H9 (cell line): Measurements from ENCODE around the gene SCUBE2. TPM values are rescaled to one million over a fixed set of nuclear protein-coding genes. Genes with fewer than 3 reads are reported as not detected.

Source experiments
- DNase-seq: peaks from one replicate; pipeline ENCODE4 v3.0.0-alpha.2; 2017
- H2AFZ ChIP-seq: one replicate; pipeline ENCODE4 v1.6.1; 2013; ENCODE audit warnings: mild to moderate bottlenecking, low read length, control low read depth, moderate library complexity
- H2AK5ac ChIP-seq: 2 replicates; pipeline ENCODE4 v1.6.1; 2013; ENCODE audit warnings: low read length, control low read depth, mixed read lengths; ENCODE audit not compliant: insufficient read length
- H2BK120ac ChIP-seq: one replicate; pipeline ENCODE4 v1.6.1; 2013; ENCODE audit warnings: low read depth, mild to moderate bottlenecking, low read length, control low read depth, inconsistent platforms; ENCODE audit not compliant: poor library complexity, severe bottlenecking
- H2BK12ac ChIP-seq: 2 replicates; pipeline ENCODE4 v1.6.1; 2013; ENCODE audit warnings: low read length, control low read depth, mixed read lengths, low read depth; ENCODE audit not compliant: insufficient read length
- H2BK15ac ChIP-seq: 2 replicates; pipeline ENCODE4 v1.6.1; 2013; ENCODE audit warnings: low read depth, low read length, control low read depth
- H2BK20ac ChIP-seq: one replicate; pipeline ENCODE4 v1.6.1; 2013; ENCODE audit warnings: low read depth, mild to moderate bottlenecking, low read length, control low read depth, inconsistent platforms; ENCODE audit not compliant: poor library complexity, severe bottlenecking
- H2BK5ac ChIP-seq: 2 replicates; pipeline ENCODE4 v1.6.1; 2013; ENCODE audit warnings: low read length, control low read depth, mixed read lengths; ENCODE audit not compliant: insufficient read length
- H3K14ac ChIP-seq: 2 replicates; pipeline ENCODE4 v1.6.1; 2013; ENCODE audit warnings: low read length, control low read depth; ENCODE audit not compliant: insufficient read depth
- H3K18ac ChIP-seq: 2 replicates; pipeline ENCODE4 v1.6.1; 2013; ENCODE audit warnings: low read depth, mild to moderate bottlenecking, mixed read lengths, low read length, control low read depth; ENCODE audit not compliant: insufficient read length
- H3K23ac ChIP-seq: 2 replicates; pipeline ENCODE4 v1.6.1; 2013; ENCODE audit warnings: low read length, control low read depth, mixed read lengths, low read depth; ENCODE audit not compliant: insufficient read length
- H3K23me2 ChIP-seq: 2 replicates; pipeline ENCODE4 v1.6.1; 2013; ENCODE audit warnings: low read depth, mild to moderate bottlenecking, mixed read lengths, low read length, control low read depth; ENCODE audit not compliant: insufficient read length, poor library complexity, severe bottlenecking
- H3K27ac ChIP-seq: 2 replicates; pipeline ENCODE4 v1.5.1; 2013; ENCODE audit warnings: low read length, control low read depth, mixed read lengths, low read depth; ENCODE audit not compliant: insufficient read length
- H3K27me3 ChIP-seq: 2 replicates; pipeline ENCODE4 v1.6.1; 2013; ENCODE audit warnings: low read length, control low read depth, inconsistent platforms; ENCODE audit not compliant: insufficient read depth
- H3K4ac ChIP-seq: 2 replicates; pipeline ENCODE4 v1.6.1; 2013; ENCODE audit warnings: low read depth, mild to moderate bottlenecking, control low read depth, inconsistent platforms, low read length, moderate library complexity
- H3K4me1 ChIP-seq: 2 replicates; pipeline ENCODE4 v1.6.1; 2013; ENCODE audit warnings: low read length, control low read depth, inconsistent platforms; ENCODE audit not compliant: insufficient read depth
- H3K4me2 ChIP-seq: 2 replicates; pipeline ENCODE4 v1.6.1; 2013; ENCODE audit warnings: low read length, control low read depth, mixed read lengths; ENCODE audit not compliant: insufficient read length, insufficient read depth
- H3K56ac ChIP-seq: 2 replicates; pipeline ENCODE4 v1.6.1; 2013; ENCODE audit warnings: low read depth, mild to moderate bottlenecking, mixed read lengths, low read length, control low read depth; ENCODE audit not compliant: insufficient read length
- H3K79me1 ChIP-seq: 2 replicates; pipeline ENCODE4 v1.6.1; 2013; ENCODE audit warnings: low read depth, mild to moderate bottlenecking, moderate library complexity, low read length, control low read depth, inconsistent platforms; ENCODE audit not compliant: insufficient read depth, poor library complexity, severe bottlenecking
- H3K79me2 ChIP-seq: 2 replicates; pipeline ENCODE4 v1.6.1; 2013; ENCODE audit warnings: low read length, control low read depth, inconsistent platforms; ENCODE audit not compliant: insufficient read depth
- H3K9ac ChIP-seq: 2 replicates; pipeline ENCODE4 v1.6.1; 2013; ENCODE audit warnings: low read length, control low read depth, mixed read lengths; ENCODE audit not compliant: insufficient read length; ENCODE audit errors: extremely low read depth
- H3K9me3 ChIP-seq: one replicate; pipeline ENCODE4 v1.6.1; 2013; ENCODE audit warnings: low read depth, low read length, inconsistent platforms; ENCODE audit not compliant: control insufficient read depth
- H3T11ph ChIP-seq: one replicate; pipeline ENCODE4 v1.6.1; 2013; ENCODE audit warnings: mild to moderate bottlenecking, low read length, control low read depth, inconsistent platforms
- H4K20me1 ChIP-seq: one replicate; pipeline ENCODE4 v1.6.1; 2013; ENCODE audit not compliant: control insufficient read depth, insufficient read length, insufficient read depth
- H4K5ac ChIP-seq: 2 replicates; pipeline ENCODE4 v1.6.1; 2013; ENCODE audit warnings: low read depth, mild to moderate bottlenecking, mixed read lengths, low read length, control low read depth; ENCODE audit not compliant: insufficient read length
- H4K8ac ChIP-seq: replicated peaks from 2 replicates; pipeline ENCODE4 v1.6.1; 2013; ENCODE audit warnings: low read length, control low read depth, mixed read lengths, low read depth; ENCODE audit not compliant: insufficient read length
- H4K91ac ChIP-seq: 2 replicates; pipeline ENCODE4 v1.6.1; 2013; ENCODE audit warnings: low read depth, mild to moderate bottlenecking, moderate library complexity, mixed read lengths, low read length, control low read depth; ENCODE audit not compliant: insufficient read length
- H3K27ac Mint-ChIP-seq, 3 experiments: 2 replicates in 2 of 3; 3 replicates in 1 of 3; pipeline ENCODE4 v1.8.0; 2020 to 2021; ENCODE audit warnings: mixed read lengths in 3 of 3, mild to moderate bottlenecking in 1 of 3, moderate library complexity in 1 of 3
- H3K27me3 Mint-ChIP-seq: 2 replicates; pipeline ENCODE4 v1.8.0; 2021; ENCODE audit warnings: low read depth, mild to moderate bottlenecking, moderate library complexity, mixed read lengths
- H3K36me3 Mint-ChIP-seq, 3 experiments: 2 replicates in 2 of 3; 3 replicates in 1 of 3; pipeline ENCODE4 v1.8.0; 2020 to 2021; ENCODE audit warnings: low read depth in 3 of 3, mixed read lengths in 3 of 3; ENCODE audit not compliant: insufficient read depth in 1 of 3
- H3K4me1 Mint-ChIP-seq, 2 experiments: 2 replicates each; pipeline ENCODE4 v1.8.0; 2020; ENCODE audit warnings: mixed read lengths in 2 of 2
- H3K4me3 Mint-ChIP-seq, 2 experiments: 2 replicates in 1 of 2; 3 replicates in 1 of 2; pipeline ENCODE4 v1.8.0; 2020 to 2021; ENCODE audit warnings: mild to moderate bottlenecking in 2 of 2, mixed read lengths in 2 of 2, moderate library complexity in 1 of 2
- H3K9me3 Mint-ChIP-seq, 2 experiments: 2 replicates in 1 of 2; 3 replicates in 1 of 2; pipeline ENCODE4 v1.8.0; 2020; ENCODE audit warnings: mild to moderate bottlenecking in 2 of 2, mixed read lengths in 2 of 2, moderate library complexity in 1 of 2
- CTCF ChIP-seq: fragments of 200-600 bp; sonication (generic); conservative IDR thresholded peaks from 3 replicates; pipeline ENCODE4 v1.8.0; 2021; ENCODE audit warnings: antibody characterized with exemption, mild to moderate bottlenecking
- WGBS: extraction: QIAGEN DNeasy Blood & Tissue Kit; methylation state at CpG from one replicate; pipeline ENCODE4 v1.1.7; 2013; ENCODE audit warnings: missing lambda C conversion rate, low lambda C conversion rate, mixed read lengths; ENCODE audit not compliant: insufficient read length; ENCODE audit errors: extremely low coverage; 5-methylcytosine and 5-hydroxymethylcytosine counted together
- total RNA-seq: library from RNA; stranded (reverse); gene quantifications from 2 replicates; pipeline ENCODE4 v1.2.1, GENCODE V29; 2021

The SCUBE2 gene
- total RNA-seq, 1 experiment from 2014 or later: 1.6 TPM

DNA sequence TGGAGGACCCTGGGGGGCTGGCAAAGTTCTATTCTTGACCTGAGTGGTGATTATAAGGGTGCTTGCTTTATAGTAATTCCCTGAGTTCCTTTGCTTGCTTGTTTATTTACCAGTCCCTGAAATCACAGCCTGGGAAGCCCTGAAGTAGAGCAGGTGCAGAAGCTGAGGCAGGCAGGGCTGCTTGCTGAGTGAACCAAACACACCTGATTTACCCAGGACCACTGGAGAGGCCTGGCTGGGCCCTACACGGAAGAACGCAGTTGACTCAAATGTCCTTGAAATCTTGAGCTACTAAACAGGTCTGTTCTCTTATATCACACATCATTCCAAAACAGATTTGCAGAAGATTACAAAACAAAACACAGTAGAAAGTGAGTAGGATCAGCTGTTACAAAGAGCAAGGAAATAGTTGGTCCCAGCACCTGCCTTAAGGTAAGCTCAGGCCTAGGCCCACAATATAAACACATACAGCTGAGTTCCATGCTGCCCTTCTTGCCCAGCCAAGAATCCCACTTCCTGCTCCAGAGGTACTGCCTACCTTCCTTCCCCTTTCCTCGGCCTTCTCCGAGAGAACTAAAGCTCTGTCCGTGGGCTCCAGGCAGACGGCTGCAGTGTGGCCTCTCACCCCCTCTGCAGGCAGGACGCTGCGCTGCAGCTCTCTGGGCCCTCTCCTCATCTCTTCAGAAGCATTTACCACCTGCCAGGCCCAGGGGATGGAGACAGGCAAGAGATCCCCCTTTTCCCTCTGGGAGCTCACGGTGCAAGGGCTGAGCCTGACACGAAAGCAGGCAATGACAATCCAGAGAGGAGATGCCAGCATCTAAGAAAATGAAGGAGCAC is 46.1 kb upstream of the SCUBE2 start:
- Histone ChIP-seq H2BK120ac (no peak overlapping the region), H3K18ac (no peak overlapping the region), H3K9me3 (no peaks in the 10 kb centered on the region), H4K91ac (no peak overlapping the region), H2BK20ac (no peak overlapping the region), H2BK5ac (no peak overlapping the region), H3K14ac (no peak overlapping the region), H3K27me3 (no peaks in the 10 kb centered on the region), H3K27ac (no peak overlapping the region), H3K4me1 (no peaks in the 10 kb centered on the region; the same call in 1 of the 2 replicates), H3T11ph (no peak overlapping the region), H4K5ac (no peak overlapping the region), H3K23ac (no peak overlapping the region), H4K20me1 (no peaks in the 10 kb centered on the region), H3K79me1 (no peaks in the 10 kb centered on the region), H2AFZ (no peak overlapping the region), H3K79me2 (no peaks in the 10 kb centered on the region), H2AK5ac (no peak overlapping the region), H3K4ac (no peak overlapping the region), H3K23me2 (no peaks in the 10 kb centered on the region), H3K9ac (no peak overlapping the region), H3K4me2 (no peak overlapping the region), H2BK12ac (no peak overlapping the region), H3K56ac (no peak overlapping the region), H4K8ac (no peak overlapping the region), H2BK15ac (no peak overlapping the region)
- H3K4me3 Mint-ChIP-seq: 0 out of 5 replicates have a peak overlapping the region, but pooled peaks of 1 of the 2 experiments have one; percentile 7
- H3K27me3 Mint-ChIP-seq: no peaks in the 10 kb centered on the region
- no CpG with 5 or more reads among the region's 10 CpGs for WGBS
- peak; percentile 96 for TF ChIP-seq CTCF
- peak overlapping the region in 2 of 3 experiments; percentile 5 to 80; a peak in 2 of 7 replicates for H3K27ac Mint-ChIP-seq
- H3K4me1 Mint-ChIP-seq: peaks cover 18 to 19% of the 10 kb centered on the region in 2 experiments
- peak; percentile 90 for DNase-seq
- no peaks in the 10 kb centered on the region for H3K9me3 Mint-ChIP-seq
- peaks cover 4 to 40% (median 35%) of the 10 kb centered on the region in 3 experiments; a peak in 6 of 7 replicates for H3K36me3 Mint-ChIP-seq
